ENCODE results near the gene GLG1.

GLG1 gene

DNA sequence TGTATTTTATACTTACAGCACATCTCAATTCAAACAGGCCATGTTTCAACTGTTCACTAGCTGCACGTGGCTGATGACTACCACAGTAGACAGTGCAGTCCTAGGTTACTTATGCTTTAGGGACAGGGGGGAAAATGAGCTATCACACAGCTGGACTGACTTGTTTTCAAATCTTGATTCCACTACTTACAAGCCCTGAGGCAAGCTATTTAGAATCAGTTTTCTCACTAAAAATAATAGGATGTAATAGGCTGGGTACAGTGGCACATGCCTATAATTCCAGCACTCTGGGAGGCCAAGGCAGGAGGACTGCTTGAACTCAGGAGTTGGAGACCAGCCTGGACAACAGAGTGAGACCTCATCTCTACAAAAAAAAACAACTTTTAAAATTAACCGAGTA lies 10.3 kb downstream of the GLG1 start:
- CTCF ChIA-PET = interaction anchor here (0.9 kb wide), 1 partner anchor 26 kb away, joined by 5 read pairs; no protein-coding TSS in a partner anchor
- DNase-seq (ENCODE audit: low read depth, low spot score) = no peak
- TF ChIP-seq, protein P1, sequence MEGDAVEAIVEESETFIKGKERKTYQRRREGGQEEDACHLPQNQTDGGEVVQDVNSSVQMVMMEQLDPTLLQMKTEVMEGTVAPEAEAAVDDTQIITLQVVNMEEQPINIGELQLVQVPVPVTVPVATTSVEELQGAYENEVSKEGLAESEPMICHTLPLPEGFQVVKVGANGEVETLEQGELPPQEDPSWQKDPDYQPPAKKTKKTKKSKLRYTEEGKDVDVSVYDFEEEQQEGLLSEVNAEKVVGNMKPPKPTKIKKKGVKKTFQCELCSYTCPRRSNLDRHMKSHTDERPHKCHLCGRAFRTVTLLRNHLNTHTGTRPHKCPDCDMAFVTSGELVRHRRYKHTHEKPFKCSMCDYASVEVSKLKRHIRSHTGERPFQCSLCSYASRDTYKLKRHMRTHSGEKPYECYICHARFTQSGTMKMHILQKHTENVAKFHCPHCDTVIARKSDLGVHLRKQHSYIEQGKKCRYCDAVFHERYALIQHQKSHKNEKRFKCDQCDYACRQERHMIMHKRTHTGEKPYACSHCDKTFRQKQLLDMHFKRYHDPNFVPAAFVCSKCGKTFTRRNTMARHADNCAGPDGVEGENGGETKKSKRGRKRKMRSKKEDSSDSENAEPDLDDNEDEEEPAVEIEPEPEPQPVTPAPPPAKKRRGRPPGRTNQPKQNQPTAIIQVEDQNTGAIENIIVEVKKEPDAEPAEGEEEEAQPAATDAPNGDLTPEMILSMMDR (IDR thresholded peaks at IDR 0.05; ENCODE audit: insufficient read depth, low read length, missing control alignments) = no peak
- POLR2A ChIA-PET = interaction anchor here (1.2 kb wide), 1 partner anchor 10 kb away, joined by 4 read pairs; the partner anchor contains the start of gene GLG1
- no peak overlapping the region for H3K4me3 ChIP-seq (ENCODE audit: low read depth, low read length)

DNA sequence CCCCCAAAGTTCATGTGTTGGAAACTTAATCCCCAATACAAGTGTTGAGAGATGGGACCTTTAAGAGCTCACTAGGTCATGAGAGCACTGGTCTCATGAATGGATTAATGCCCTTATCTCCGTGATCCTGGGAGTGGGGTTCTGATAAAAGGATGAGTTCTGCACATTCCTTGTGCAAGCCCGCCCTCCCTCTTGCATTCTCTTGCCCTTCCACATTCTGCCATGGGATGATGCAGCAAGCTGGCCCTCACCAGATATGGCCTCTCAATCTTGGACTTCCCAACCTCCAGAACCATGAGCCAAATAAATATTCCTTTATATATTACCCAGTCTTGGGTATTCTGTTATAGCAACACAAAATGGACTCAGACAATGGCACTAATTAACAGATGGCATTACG lies 14.1 kb downstream of the GLG1 start:
- POLR2A ChIA-PET = no interaction called here
- TF ChIP-seq, protein P1 (IDR thresholded peaks at IDR 0.05; ENCODE audit: insufficient read depth, low read length, missing control alignments) = no peak
- no peak for DNase-seq (ENCODE audit: low read depth, low spot score)
- no peak overlapping the region for H3K4me3 ChIP-seq (ENCODE audit: low read depth, low read length)
- CTCF ChIA-PET = interaction anchor here (1.4 to 1.5 kb wide), 2 partner anchors 10 to 13 kb away, joined by 3 to 6 read pairs; no protein-coding TSS in a partner anchor

DNA sequence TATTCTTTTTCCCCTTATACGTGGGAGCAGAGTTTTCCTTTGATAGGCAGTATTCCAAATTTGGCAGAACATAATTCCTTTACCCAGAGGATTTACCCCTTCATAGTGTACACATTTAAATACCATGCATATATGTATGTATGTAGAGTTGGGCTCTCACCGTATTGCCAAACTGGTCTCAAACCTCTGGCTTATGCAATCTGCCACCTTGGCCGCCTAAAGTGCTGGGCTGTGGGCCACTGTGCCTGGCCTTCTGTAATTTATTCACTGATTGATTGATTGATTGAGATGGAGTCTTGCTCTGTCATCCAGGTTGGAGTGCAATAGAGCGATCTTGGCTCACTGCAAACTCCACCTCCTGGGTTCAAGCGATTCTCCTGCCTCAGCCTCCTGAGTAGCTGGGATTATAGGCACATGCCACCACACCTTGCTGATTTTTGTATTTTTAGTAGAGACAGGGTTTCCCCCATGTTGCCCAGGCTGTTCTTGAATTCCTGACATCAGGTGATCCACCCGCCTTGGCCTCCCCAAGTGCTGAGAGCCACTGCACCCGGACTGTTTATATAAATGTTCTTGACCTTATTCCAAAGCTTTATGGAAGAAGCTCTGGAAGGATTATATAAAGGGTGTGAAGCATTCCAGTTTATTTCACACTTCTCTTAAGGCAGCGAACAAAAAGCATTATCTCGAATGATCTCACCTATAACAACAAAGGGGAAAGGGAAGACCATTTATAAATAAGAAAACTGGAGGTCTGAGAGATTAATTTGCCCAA lies 14.9 kb downstream of the GLG1 start:
- CTCF ChIA-PET = interaction anchor here (1.4 to 1.5 kb wide), 2 partner anchors 9 to 13 kb away, joined by 3 to 6 read pairs; no protein-coding TSS in a partner anchor
- DNase-seq (ENCODE audit: low read depth, low spot score) = no peak
- H3K4me3 ChIP-seq (ENCODE audit: low read depth, low read length) = no peak overlapping the region

DNA sequence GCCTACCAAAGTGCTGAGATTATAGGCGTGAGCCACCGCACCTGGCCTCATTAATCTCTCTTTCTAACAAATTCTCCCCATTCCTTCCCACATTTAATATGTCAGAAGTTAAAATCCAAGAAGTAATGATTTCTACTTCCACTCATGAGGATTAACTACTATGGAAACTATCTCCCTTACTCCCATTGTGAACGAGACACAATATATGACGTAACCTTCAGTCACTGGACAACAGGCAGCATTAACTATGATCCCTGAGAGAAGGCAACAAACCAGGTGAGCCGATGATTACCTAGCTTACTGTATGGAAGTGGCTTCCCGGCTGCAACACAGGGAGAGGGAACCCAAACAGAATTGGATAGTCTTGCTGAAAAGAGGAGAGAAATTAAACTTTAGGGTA lies 20.0 kb downstream of the GLG1 start:
- no peak for DNase-seq (ENCODE audit: low read depth, low spot score)
- H3K4me3 ChIP-seq (ENCODE audit: low read depth, low read length) = no peak overlapping the region
- ChIA-PET CTCF (interaction anchor here (1.2 kb wide), 1 partner anchor 36 kb away, joined by 3 read pairs; no protein-coding TSS in a partner anchor), POLR2A (no interaction called here)
- TF ChIP-seq, protein P1 (IDR thresholded peaks at IDR 0.05; ENCODE audit: insufficient read depth, low read length, missing control alignments) = no peak

More for the DNA sequence above, 14.9 kb downstream of the GLG1 start:
- POLR2A ChIA-PET = no interaction called here
- TF ChIP-seq, protein P1 (IDR thresholded peaks at IDR 0.05; ENCODE audit: insufficient read depth, low read length, missing control alignments) = no peak

DNA sequence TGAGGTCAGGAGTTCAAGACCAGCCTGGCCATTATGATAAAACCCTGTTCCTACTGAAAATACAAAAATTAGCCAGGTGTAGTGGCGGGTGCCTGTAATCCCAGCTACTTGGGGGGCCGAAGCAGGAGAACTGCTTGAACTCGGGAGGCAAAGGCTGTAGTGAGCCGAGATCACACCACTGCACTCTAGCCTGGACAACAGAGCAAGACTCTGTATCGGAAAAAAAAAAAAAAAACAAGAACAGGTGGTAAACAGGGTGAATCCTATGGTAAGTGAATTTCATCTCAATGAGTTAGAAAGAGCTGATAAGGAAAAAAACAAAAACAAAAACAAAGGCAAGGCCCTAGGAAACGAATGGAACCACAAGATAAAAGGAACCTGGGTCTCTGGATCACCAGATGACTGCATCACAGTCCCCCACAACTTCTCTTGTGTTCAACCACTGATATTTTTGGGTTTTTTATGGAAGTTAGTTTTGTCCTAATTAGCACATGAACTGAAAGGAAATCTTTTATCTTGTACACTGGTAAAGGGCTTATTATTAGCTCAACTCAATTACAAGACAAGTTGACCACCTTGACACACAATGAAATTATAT lies 21.0 kb downstream of the GLG1 start:
- H3K4me3 ChIP-seq (ENCODE audit: low read depth, low read length) = no peak overlapping the region
- DNase-seq (ENCODE audit: low read depth, low spot score) = no peak
- POLR2A ChIA-PET = no interaction called here
- TF ChIP-seq, protein P1 (IDR thresholded peaks at IDR 0.05; ENCODE audit: insufficient read depth, low read length, missing control alignments) = no peak
- CTCF ChIA-PET = interaction anchor here (0.9 to 1.2 kb wide), 2 partner anchors 20 to 37 kb away, joined by 3 read pairs; no protein-coding TSS in a partner anchor
